HepG2 (cell line): ENCODE data around the gene MN1. TPM values are rescaled to one million over a fixed set of nuclear protein-coding genes. Genes with fewer than 3 reads are reported as not detected.
A peak's percentile ranks its signal among the peaks of the same experiment; 100 is the strongest.

ENCODE experiments used
- ATAC-seq: fragments of 200-7000 bp; cut with Tn5 transposase; 3 replicates; pipeline ENCODE4 v1.9.1; 2020; ENCODE audit warnings: mild to moderate bottlenecking, moderate library complexity
- BruUV-seq: library from RNA; stranded (reverse); fragments of 400-500 nt; replicated peaks from 2 replicates; lab custom pipeline; 2021; lab: Mats Ljungman, UMichigan
- CTCF ChIA-PET: fragments of 300-600 bp; formaldehyde crosslinking; extraction: SDS; loops from one replicate; lab custom pipeline; 2021; ENCODE audit warnings: low total read pairs, inconsistent platforms, low intra/inter-chr PET ratio; lab: Yijun Ruan, JAX
- POLR2A ChIA-PET: fragments of 350-600 bp; sonication (Branson Sonifier 250); formaldehyde crosslinking; loops from one replicate; lab custom pipeline; 2020; ENCODE audit warnings: antibody characterized with exemption, inconsistent platforms; lab: Yijun Ruan, JAX
- DNase-seq: peaks from one replicate; pipeline ENCODE4 v3.0.0-alpha.2; 2015; ENCODE audit warnings: low spot score
- FAIRE-seq: peaks from 3 replicates; lab custom pipeline; 2011; peaks lifted over from hg19 to GRCh38; lab: Jason Lieb, UNC
- H2AFZ ChIP-seq: one replicate; pipeline ENCODE4 v1.6.1; 2011; ENCODE audit warnings: low read length, inconsistent platforms
- H3K27ac ChIP-seq: fragments of 300-600 bp; 3 replicates; pipeline ENCODE4 v1.8.0; 2011; ENCODE audit warnings: mixed run types, mild to moderate bottlenecking, mixed read lengths, low read length, inconsistent platforms; ENCODE audit not compliant: insufficient read depth; ENCODE audit errors: extremely low read length
- H3K27me3 ChIP-seq, 2 experiments: fragments of 200-600 bp in 1 of 2; 2 replicates in 1 of 2; 3 replicates in 1 of 2; pipeline versions ENCODE4 v1.6.0 to v1.8.0; 2011; ENCODE audit warnings: low read length in 2 of 2, mild to moderate bottlenecking in 2 of 2, moderate library complexity in 2 of 2, inconsistent platforms in 1 of 2; ENCODE audit not compliant: insufficient read depth in 2 of 2, control insufficient read depth in 1 of 2
- H3K36me3 ChIP-seq, 2 experiments: fragments of 200-600 bp in 1 of 2; replicated peaks in 1 of 2; 2 replicates in 1 of 2; 3 replicates in 1 of 2; pipeline versions ENCODE4 v1.5.1 to v1.8.0; 2011; ENCODE audit warnings: low read length in 2 of 2, inconsistent platforms in 1 of 2; ENCODE audit not compliant: insufficient read depth in 2 of 2, control insufficient read depth in 1 of 2
- H3K4me1 ChIP-seq: 2 replicates; pipeline ENCODE4 v1.5.1; 2012; ENCODE audit warnings: low read length, inconsistent platforms; ENCODE audit not compliant: insufficient read depth
- H3K4me2 ChIP-seq: 2 replicates; pipeline ENCODE4 v1.6.0; 2011; ENCODE audit warnings: low read depth, low read length, inconsistent platforms
- H3K4me3 ChIP-seq, 3 experiments: fragments of 200-600 bp in 1 of 3; sonication (generic), shearing (Covaris generic) in 1 of 3; replicated peaks in 1 of 3; 2 replicates each; pipeline ENCODE4 v1.5.1; 2011 to 2016; ENCODE audit warnings: low read length in 3 of 3, inconsistent platforms in 2 of 3, low read depth in 2 of 3, mild to moderate bottlenecking in 2 of 3, control low read depth in 1 of 3, mixed read lengths in 1 of 3; ENCODE audit not compliant: insufficient read depth in 1 of 3
- H3K79me2 ChIP-seq: one replicate; pipeline ENCODE4 v1.6.1; 2011; ENCODE audit warnings: low read length, inconsistent platforms; ENCODE audit not compliant: insufficient read depth
- H3K9ac ChIP-seq: 2 replicates; pipeline ENCODE4 v1.6.0; 2011; ENCODE audit warnings: mild to moderate bottlenecking, low read depth, low read length, inconsistent platforms; ENCODE audit not compliant: insufficient read depth
- H3K9me3 ChIP-seq: 2 replicates; pipeline ENCODE4 v1.5.1; 2012; ENCODE audit warnings: mild to moderate bottlenecking, low read length
- H4K20me1 ChIP-seq: 2 replicates; pipeline ENCODE4 v1.6.0; 2011; ENCODE audit warnings: inconsistent platforms, mild to moderate bottlenecking, low read length, moderate library complexity; ENCODE audit not compliant: insufficient read depth
- BCL3 ChIP-seq: sonication (generic); formaldehyde crosslinking; IDR thresholded peaks from 2 replicates; pipeline ENCODE4 v1.5.1; 2020; ENCODE audit warnings: mild to moderate bottlenecking, missing genetic modification reagents, moderate library complexity
- BCL6 ChIP-seq: IDR thresholded peaks from 2 replicates; pipeline ENCODE4 v1.6.1; 2016; ENCODE audit warnings: missing genetic modification reagents, missing compliant biosample characterization
- FOXJ3 ChIP-seq: sonication (generic); formaldehyde crosslinking; IDR thresholded peaks from 2 replicates; pipeline ENCODE4 v1.4.0; 2020; ENCODE audit warnings: missing genetic modification reagents, mild to moderate bottlenecking, borderline replicate concordance
- HMG20A ChIP-seq: IDR thresholded peaks from 2 replicates; pipeline ENCODE4 v1.6.1; 2016; ENCODE audit warnings: borderline replicate concordance
- SKI ChIP-seq: fragments of 450-650 bp; IDR thresholded peaks from one replicate; pipeline ENCODE4 v1.6.1; 2018; ENCODE audit warnings: mild to moderate bottlenecking; ENCODE audit not compliant: partially characterized antibody
- TBX3 ChIP-seq: fragments of 450-650 bp; IDR thresholded peaks from 2 replicates; pipeline ENCODE4 v1.6.1; 2017; ENCODE audit warnings: antibody characterized with exemption, mild to moderate bottlenecking, inconsistent platforms, borderline replicate concordance
- ZC3H4 ChIP-seq: sonication (generic); formaldehyde crosslinking; IDR thresholded peaks from 2 replicates; pipeline ENCODE4 v1.4.0; 2020; ENCODE audit warnings: missing genetic modification reagents, borderline replicate concordance
- ZNF121 ChIP-seq: sonication (generic); formaldehyde crosslinking; IDR thresholded peaks from 2 replicates; pipeline ENCODE4 v1.5.0; 2020; ENCODE audit warnings: mild to moderate bottlenecking, missing genetic modification reagents
- ZNF136 ChIP-seq: sonication (generic); formaldehyde crosslinking; IDR thresholded peaks from 2 replicates; pipeline ENCODE4 v1.8.1; 2022; ENCODE audit warnings: low read depth, mild to moderate bottlenecking, moderate library complexity, missing genetic modification reagents
- ZNF629 ChIP-seq: sonication (generic); formaldehyde crosslinking; conservative IDR thresholded peaks from 2 replicates; pipeline ENCODE4 v1.5.0; 2020; ENCODE audit warnings: missing genetic modification reagents
- ZZZ3 ChIP-seq: sonication (generic); formaldehyde crosslinking; IDR thresholded peaks from 2 replicates; pipeline ENCODE4 v1.4.0; 2020; ENCODE audit warnings: missing genetic modification reagents, mild to moderate bottlenecking, borderline replicate concordance
- WGBS: methylation state at CpG from one replicate; pipeline ENCODE4 v1.1.6; 2017; ENCODE audit warnings: low lambda C conversion rate; 5-methylcytosine and 5-hydroxymethylcytosine counted together
- in situ Hi-C: cut with HindIII; loops from 2 replicates; pipeline ENCODE4 v1.10.0; 2017; ENCODE audit warnings: low pct_unique_long_range_greater_than_20kb; ENCODE audit not compliant: extremely low pct_ligation_motif_present
- intact Hi-C: fragments of 100-400 bp; cut with micrococcal nuclease; formaldehyde crosslinking; loops from one replicate; pipeline ENCODE4 v1.10.0; 2022; ENCODE audit not compliant: unreplicated experiment
- polyA plus RNA-seq, 8 experiments: library from polyadenylated mRNA; depleted of rRNA in 3 of 8; stranded (reverse) in 7 of 8; unstranded in 1 of 8; fragments of >200 nt; fragmentation: Illumina TruSeq in 4 of 8; extraction: Trizol in 4 of 8; gene quantifications; 2 replicates each; pipeline versions ENCODE4 v1.2.1 to v1.2.3, GENCODE V29; 2011 to 2016; ENCODE audit warnings: low read depth in 4 of 8, missing spikeins in 1 of 8, mixed read lengths in 1 of 8; ENCODE audit not compliant: insufficient read depth in 1 of 8
- total RNA-seq, 5 experiments: library from RNA; depleted of rRNA; stranded (reverse); fragments of >200 nt; fragmentation: Illumina TruSeq; extraction: Trizol; gene quantifications; 2 replicates each; pipeline ENCODE4 v1.2.3, GENCODE V29; 2016; ENCODE audit warnings: low read depth in 1 of 5

Gene MN1
- total and polyA plus RNA-seq, 2 of the 13 experiments (the other 11 are each of a cell fraction or from before 2014, with no cell fraction given) = 0.01 TPM; not detected in 1

- Histone ChIP-seq H3K27me3 (peaks cover 0 to 6% of the 10 kb centered on the region in 2 experiments; a peak in 3 of 5 replicates), H3K9me3 (no peaks in the 10 kb centered on the region), H4K20me1 (no peaks in the 10 kb centered on the region), H3K4me1 (no peaks in the 10 kb centered on the region), H3K27ac (no peak overlapping the region), H2AFZ (no peak overlapping the region), H3K36me3 (no peaks in the 10 kb centered on the region), H3K4me2 (no peak overlapping the region), H3K4me3 (no peak overlapping the region), H3K9ac (no peak overlapping the region), H3K79me2 (no peaks in the 10 kb centered on the region)
- ChIA-PET CTCF (no interaction called here), POLR2A (no interaction called here)
- no TSS peak for BruUV-seq
- DNase-seq (no peak), FAIRE-seq (no peak), ATAC-seq (no peak)
- 41% methylated on average over 3 of the region's 9 CpGs for WGBS
- in situ Hi-C loops (no loop called here), intact Hi-C loops (no loop called here)
- peak; percentile 41 for TF ChIP-seq ZNF629 (CRISPR knock-in tag)
- no peak for TF ChIP-seq FOXJ3 (CRISPR knock-in tag)
Observed at GRCh38 chr22:27730641-27731433, 70.7 kb downstream of the MN1 start.

GRCh38 chr22:27729246-27729645 is 72.3 kb downstream of the MN1 start:
- POLR2A ChIA-PET = no interaction called here
- no peak overlapping the region for H3K27ac ChIP-seq

More at GRCh38 chr22:27729246-27729645, 72.3 kb downstream of the MN1 start:
- no peak for FAIRE-seq
- ATAC-seq = no peak
- peaks cover 0 to 4% of the 10 kb centered on the region in 2 experiments; a peak in 2 of 5 replicates for H3K27me3 ChIP-seq
- H3K36me3 ChIP-seq = no peaks in the 10 kb centered on the region
- CTCF ChIA-PET = no interaction called here
- H3K4me1 ChIP-seq = no peaks in the 10 kb centered on the region
- in situ Hi-C loops = no loop called here
- BruUV-seq = no TSS peak
- H3K9me3 ChIP-seq = no peaks in the 10 kb centered on the region
- 47% methylated on average over 4 of the region's 4 CpGs for WGBS
- H3K4me3 ChIP-seq = no peak overlapping the region
- intact Hi-C loops = no loop called here
- no peak overlapping the region for H3K9ac ChIP-seq
- TF ChIP-seq ZNF136 (CRISPR knock-in tag) (no peak), BCL6 (no peak), BCL3 (CRISPR knock-in tag) (no peak), TBX3 (no peak), HMG20A (no peak), SKI (no peak), ZC3H4 (CRISPR knock-in tag) (no peak), ZZZ3 (no peak), ZNF121 (CRISPR knock-in tag) (no peak)
- H3K4me2 ChIP-seq = no peak overlapping the region
- DNase-seq = no peak
- H3K79me2 ChIP-seq = no peaks in the 10 kb centered on the region
- H2AFZ ChIP-seq = no peak overlapping the region
- no peaks in the 10 kb centered on the region for H4K20me1 ChIP-seq
